Head of caudate nucleus (tissue), 42 donors: ENCODE measurements around the gene SERPIND1.
A peak's percentile ranks its signal among the peaks of the same experiment; 100 is the strongest.
"Not testable (repeated sequence)": the region's sequence is repeated elsewhere in the genome, so short reads cannot be mapped to it uniquely, and the experiment has no call there.

Experiments used
- DNase-seq, 42 donors: peaks; one replicate each; pipeline versions ENCODE4 v3.0.0 to v3.0.0-alpha.2; 2020 to 2021; ENCODE audit warnings: mixed read lengths in 7 of 42
- intact Hi-C: fragments of 100-400 bp; cut with DNase I; formaldehyde crosslinking; loops from one replicate; pipeline ENCODE4 v1.15.0; 2022

The SERPIND1 gene

GRCh38 chr22:20764729-20765128 is 9.2 kb upstream of the SERPIND1 start:
- intact Hi-C loops, result no loop called here

GRCh38 chr22:20765938-20766337 is 8.0 kb upstream of the SERPIND1 start:
- intact Hi-C loops, result no loop called here
- no peak for DNase-seq

More at GRCh38 chr22:20764729-20765128, 9.2 kb upstream of the SERPIND1 start:
- no peak for DNase-seq

- DNase-seq, result no peak
- intact Hi-C loops, result no loop called here
Measured at GRCh38 chr22:20766530-20766929, 7.4 kb upstream of the SERPIND1 start.

- DNase-seq, intact Hi-C loops: not testable (repeated sequence)
Measured at GRCh38 chr22:20769496-20769826, 4.5 kb upstream of the SERPIND1 start.

GRCh38 chr22:20771918-20772625 is 1.8 kb upstream of the SERPIND1 start:
- intact Hi-C loops, result no loop called here

DNA sequence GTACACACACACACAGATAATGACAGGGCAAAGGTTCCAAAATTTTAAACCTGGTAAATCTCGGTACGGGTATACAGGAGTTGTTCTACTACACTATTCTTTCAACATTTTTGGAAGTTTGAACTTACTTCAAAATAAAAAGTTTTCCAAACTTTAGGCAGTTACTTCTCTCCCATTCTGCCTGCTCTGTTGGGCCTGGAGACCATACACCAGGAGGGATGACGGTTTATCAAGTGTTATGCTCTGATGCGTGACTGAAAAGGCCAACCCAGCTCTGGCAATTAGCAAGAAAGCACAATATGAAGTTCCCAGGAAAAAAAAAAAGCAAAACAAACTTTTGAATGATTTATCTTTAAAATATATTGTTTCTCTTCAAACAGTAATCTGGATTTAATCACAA is 969 bp downstream of the SERPIND1 start:
- no peak for DNase-seq
- intact Hi-C loops, result no loop called here

More at GRCh38 chr22:20771918-20772625, 1.8 kb upstream of the SERPIND1 start:
- peak in 34 of 42 donors; percentile 19 to 83 (median 50) for DNase-seq

GRCh38 chr22:20775342-20775895 is 1.5 kb downstream of the SERPIND1 start:
- DNase-seq, result no peak

DNA sequence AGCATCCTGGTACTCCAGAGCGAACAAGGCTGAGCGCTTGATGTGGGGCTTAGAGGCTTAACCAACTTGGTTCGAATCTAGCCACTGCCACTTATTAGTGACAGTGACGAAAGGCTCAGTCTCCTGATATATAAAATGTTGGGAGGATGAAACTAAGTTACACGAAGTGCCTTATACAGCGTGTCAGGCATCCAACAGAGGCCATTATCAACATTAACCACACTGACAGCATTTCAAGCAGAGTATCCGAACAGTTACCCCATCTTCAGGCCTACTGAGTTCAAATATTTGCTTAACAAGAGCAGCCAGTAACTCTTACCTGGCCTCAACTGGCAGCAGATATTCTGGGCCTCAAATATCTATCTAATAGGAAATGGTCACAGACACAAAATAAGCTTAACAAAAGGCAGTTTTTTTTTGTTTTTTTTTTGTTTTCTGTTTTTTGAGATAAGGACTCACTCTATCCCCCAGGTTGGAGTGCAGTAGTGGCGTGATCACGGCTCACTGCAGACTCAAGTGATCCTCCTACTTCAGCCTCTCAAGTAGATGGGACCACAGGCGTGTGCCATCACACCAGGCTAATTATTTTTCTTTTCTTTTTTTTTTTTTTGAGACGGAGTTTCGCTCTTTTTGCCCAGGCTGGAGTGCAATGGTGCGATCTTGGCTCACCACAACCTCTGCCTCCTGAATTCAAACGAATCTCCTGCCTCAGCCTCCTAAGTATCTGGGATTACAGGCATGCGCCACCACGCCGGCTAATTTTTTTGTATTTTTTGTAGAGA is 2.9 kb downstream of the SERPIND1 start:
- intact Hi-C loops, result no loop called here
- no peak for DNase-seq

More at GRCh38 chr22:20775342-20775895, 1.5 kb downstream of the SERPIND1 start:
- intact Hi-C loops, result no loop called here

DNA sequence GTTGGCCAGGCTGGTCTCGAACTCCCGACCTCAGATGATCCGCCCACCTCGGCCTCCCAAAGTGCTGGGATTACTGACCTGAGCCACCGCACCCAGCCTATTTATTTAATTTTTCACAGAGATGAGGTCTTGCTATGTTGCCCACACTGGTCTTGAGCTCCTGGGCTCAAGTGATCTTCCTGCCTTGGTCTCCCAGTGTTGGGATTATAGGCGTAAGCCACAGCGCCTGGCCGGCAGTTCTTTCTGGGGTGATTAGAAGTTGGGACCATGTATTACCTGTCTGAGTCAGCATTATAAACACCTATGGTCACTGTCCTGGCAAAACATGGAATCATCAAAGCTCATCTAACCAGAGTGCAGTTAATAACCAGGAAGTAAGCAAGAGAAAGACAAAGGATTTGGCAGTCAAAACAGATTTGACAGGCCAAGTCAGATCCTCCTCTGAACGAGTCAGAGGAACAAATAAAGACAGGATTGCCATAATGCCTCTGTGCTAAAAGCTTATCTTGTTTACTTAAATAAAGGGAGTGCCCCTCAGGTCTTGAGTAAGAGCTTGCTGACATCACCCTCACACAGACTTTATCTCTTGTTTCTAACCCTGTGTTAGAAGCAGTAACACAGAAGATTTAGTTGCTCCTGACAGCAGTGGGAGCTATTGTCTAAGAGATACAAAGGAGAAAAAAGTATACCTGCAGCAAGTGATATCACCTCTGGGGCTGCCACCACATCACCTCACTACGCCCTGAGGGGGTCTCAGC is 3.7 kb downstream of the SERPIND1 start:
- intact Hi-C loops, result no loop called here
- peak in 1 of 42 donors; percentile 36 for DNase-seq

DNA sequence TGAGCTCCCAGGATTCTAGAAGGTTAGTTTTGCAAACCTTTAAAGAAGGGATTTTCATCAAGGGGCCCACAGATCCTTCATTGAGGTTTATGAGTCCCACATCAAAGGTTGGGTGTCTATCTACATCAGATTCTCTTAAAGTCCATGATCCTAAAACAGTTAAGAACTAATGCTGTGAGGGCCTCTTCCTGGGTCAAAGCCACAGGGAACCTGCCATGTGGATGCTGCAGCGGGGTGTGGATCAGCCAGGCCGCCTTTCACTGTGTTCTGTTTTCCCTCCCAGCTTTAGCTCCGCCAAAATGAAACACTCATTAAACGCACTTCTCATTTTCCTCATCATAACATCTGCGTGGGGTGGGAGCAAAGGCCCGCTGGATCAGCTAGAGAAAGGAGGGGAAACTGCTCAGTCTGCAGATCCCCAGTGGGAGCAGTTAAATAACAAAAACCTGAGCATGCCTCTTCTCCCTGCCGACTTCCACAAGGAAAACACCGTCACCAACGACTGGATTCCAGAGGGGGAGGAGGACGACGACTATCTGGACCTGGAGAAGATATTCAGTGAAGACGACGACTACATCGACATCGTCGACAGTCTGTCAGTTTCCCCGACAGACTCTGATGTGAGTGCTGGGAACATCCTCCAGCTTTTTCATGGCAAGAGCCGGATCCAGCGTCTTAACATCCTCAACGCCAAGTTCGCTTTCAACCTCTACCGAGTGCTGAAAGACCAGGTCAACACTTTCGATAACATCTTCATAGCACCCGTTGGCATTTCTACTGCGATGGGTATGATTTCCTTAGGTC is 5.3 kb downstream of the SERPIND1 start:
- DNase-seq, result peak in 21 of 42 donors; percentile 11 to 71 (median 40)
- intact Hi-C loops, result no loop called here

DNA sequence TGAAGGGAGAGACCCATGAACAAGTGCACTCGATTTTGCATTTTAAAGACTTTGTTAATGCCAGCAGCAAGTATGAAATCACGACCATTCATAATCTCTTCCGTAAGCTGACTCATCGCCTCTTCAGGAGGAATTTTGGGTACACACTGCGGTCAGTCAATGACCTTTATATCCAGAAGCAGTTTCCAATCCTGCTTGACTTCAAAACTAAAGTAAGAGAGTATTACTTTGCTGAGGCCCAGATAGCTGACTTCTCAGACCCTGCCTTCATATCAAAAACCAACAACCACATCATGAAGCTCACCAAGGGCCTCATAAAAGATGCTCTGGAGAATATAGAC is 5.9 kb downstream of the SERPIND1 start:
- intact Hi-C loops, result no loop called here
- DNase-seq, result no peak

DNA sequence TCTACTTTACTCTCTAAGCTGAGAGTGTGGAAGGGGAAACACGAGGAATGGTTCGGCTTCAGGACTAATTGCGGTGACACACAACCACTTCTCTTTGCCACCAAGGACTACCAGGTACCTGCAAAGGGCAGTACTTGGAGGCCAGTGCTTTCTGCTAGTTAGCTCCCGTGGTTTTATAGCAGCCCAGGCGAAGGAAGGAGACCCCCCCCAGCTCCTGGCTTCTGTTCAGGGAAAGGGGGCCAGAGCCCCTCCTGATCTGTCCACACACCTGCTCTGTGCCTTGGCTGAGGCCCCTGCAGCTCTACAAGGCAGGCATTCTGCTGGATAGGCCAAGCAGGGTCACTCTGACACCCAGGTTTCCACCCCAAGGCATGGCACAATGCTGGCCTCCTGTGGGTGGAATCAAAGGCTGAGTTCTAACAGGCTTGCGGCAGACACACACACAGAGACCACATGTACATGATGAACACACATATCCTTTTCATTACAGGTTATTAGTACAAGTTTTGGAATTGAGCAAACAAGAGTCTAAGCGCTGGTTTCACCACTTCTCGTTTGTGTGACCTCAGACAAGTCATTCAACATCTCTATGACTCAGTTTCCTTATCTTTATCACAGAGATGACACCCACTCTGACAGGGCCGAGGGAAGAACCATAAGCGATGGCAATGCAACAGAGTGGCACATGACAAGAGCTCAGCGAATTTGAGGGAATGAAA is 7.5 kb downstream of the SERPIND1 start:
- DNase-seq, result no peak
- intact Hi-C loops, result no loop called here

GRCh38 chr22:20782083-20782482 is 8.2 kb downstream of the SERPIND1 start:
- DNase-seq, result no peak
- intact Hi-C loops, result no loop called here

DNA sequence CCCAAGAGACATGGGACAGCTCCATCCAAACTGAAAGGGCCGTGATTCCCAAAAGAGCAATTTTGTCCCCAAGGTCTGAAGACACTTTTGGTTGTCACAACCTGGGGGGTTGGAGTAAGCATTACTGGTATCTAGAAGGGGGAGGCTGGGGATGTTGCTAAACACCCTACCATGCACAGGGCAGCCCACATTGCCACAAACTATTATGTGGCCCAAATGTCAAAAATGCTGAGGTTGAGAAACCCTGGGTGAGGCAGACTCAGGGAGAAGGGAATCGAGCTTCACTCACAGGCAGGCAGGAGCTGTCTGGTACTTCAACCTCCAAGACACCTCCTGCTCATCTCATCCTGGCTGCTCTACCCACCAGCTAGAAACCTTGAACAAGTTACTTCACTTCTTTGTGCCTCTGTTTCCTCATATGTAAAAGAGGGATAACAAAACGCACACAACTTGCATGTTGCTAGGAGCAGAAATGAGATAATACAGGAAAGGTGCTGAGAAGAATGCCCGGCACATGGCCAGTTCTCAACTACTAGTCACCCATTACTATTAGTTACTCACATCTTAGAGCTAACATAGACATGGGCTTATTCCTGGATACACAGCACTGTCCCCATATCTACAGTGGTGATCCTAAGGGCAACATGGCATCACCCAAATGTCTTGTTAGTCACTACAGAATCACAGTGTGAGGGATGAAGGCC is 8.8 kb downstream of the SERPIND1 start:
- DNase-seq, result no peak
- intact Hi-C loops, result no loop called here

DNA sequence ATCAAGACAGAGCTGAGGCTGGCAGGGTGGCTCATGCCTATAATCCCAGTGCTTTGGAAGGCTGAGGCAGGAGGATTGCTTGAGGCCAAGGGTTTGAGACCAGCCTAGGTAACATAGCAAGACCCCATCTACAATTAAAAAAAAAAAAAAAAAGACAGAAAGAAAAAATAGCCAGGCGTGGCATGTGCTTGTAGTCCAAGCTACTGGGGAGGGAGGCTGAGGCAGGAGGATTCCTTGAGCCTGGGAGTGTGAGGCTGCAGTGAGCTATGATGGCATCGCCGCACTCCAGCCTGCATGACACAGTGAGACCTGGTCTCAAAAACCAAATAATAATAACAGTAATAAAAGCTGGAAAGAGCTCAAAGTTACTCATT is 9.4 kb downstream of the SERPIND1 start:
- intact Hi-C loops, result no loop called here
- DNase-seq, result no peak

GRCh38 chr22:20783844-20784723 is 10.2 kb downstream of the SERPIND1 start:
- intact Hi-C loops, result no loop called here
- peak in 32 of 42 donors; percentile 21 to 83 (median 62) for DNase-seq

DNA sequence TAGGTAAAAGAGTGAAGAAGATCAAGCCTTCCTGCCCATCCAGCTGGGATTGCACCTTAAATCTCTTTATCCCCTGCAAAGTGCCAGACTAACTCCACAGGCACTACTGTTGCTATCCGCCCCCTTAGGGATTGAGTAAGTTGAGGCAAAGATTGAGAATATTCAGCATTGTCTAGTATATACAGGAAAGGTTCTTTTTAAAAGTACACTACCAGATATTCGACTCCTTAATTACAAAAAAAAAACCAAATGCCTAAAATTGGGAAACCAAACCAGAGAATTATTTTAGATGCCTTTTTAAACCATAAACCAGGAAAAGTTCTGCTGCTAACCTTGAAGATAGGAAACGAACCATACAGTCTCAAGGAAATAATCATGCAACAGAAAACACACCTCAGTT is 11.5 kb downstream of the SERPIND1 start:
- no peak for DNase-seq
- intact Hi-C loops, result no loop called here
